Bone marrow (tissue), 2 donors: Measurements from ENCODE around the gene AUTS2.

Source experiments
- DNase-seq, 2 donors: peaks; one replicate each; lab custom pipeline; 2025; lab: John Stamatoyannopoulos, UW

AUTS2 gene

GRCh38 chr7:69624435-69625230, 26.4 kb downstream of the AUTS2 start:
- no peak for DNase-seq

GRCh38 chr7:69625238-69625637, 27.0 kb downstream of the AUTS2 start:
- no peak for DNase-seq

- no peak for DNase-seq
These were observed 27.5 kb downstream of the AUTS2 start for GRCh38 chr7:69625798-69626197.

DNA sequence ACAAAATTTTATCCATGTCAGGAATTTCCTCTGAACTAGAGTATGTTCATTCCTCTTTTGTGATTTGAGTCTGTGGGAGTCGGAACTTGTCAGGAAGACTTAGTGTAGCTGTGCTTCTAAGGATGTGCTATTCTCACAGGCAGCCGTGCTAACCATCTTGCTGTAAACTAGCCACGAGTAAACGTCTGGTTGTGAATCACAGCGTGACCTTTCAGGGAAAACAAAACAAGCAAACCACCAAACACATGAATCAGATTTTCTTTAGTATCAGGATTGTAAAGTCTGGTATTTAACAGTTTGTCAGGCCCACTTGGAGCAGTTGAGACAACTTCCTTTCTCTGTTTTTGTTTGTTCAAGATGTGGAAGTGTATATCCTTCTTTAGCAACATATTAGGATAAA, 32.0 kb downstream of the AUTS2 start:
- peak in 1 of 2 donors; percentile 9 for DNase-seq

DNA sequence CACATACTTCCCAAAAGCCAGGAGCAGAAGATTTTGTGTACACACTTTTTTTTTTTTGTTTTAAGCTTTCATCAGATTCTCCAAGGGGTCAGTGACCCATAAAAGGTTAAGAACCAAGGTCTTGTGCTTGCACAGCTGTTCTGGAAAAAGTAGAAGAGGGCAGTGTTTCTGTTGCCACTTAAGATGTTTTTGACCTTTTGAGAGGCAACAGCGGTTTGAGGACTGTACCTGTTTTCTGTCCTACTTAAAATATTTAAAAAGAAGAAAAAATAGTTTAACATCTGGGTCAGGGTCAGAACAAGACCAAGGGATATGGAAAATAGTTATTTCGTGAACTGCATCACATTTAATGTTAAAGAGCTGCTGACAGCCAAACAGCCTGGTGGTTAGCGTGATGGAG, 32.9 kb downstream of the AUTS2 start:
- no peak for DNase-seq

- DNase-seq, result no peak
These were observed 34.0 kb downstream of the AUTS2 start for GRCh38 chr7:69632280-69632679.

DNA sequence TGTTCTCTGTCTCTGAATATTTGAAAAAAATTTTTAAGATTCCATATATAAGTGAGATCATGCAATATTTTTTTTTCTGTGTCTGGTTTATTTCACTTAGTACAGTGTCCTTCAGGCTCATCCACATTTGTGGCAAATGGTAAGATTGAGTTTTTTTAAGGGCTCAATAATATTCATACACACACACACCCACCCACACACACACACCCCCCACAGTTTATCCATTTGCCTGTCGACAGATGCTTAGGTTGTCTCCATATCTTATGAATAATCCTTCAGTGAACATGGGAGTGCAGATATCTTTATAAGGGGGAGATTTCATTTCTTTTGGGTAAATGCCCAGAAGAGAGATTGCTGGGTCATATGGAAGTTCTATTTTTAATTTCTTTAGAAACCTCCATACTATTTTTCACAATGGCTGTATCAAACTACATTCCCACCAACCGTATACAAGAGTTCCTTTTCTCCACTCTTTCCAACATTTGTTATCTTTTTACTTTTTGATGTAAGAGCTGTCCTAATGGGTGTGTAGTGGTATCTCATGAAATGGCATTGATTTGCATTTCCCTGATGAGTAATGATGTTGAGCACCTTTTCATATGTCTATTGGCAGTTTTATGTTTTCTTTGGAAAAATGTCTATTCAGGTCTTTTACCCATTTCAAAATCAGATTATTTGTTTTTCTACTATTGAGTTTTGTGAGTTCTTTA, 35.0 kb downstream of the AUTS2 start:
- no peak for DNase-seq

- DNase-seq, result no peak
These were observed 37.4 kb downstream of the AUTS2 start for GRCh38 chr7:69635555-69636185.

DNA sequence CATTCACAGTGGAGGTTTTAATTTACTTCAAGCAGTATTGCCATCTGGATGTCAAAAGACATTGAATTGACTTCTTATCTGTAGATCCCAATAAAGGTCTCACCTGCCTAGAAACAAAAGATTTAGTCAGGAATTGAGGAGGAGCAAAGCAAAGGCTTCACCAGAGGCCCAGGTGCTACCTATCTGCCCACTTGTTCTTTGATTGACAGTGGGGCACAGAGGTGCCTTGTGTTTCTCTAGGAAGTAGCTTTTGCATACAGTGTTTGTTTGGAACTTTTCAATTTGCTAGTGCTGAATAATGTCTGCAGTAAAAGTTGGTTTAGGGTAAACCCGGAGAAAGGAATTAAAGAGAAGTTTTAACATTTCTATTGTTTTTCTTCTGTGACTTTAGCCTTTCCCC, 40.4 kb downstream of the AUTS2 start:
- no peak for DNase-seq

DNA sequence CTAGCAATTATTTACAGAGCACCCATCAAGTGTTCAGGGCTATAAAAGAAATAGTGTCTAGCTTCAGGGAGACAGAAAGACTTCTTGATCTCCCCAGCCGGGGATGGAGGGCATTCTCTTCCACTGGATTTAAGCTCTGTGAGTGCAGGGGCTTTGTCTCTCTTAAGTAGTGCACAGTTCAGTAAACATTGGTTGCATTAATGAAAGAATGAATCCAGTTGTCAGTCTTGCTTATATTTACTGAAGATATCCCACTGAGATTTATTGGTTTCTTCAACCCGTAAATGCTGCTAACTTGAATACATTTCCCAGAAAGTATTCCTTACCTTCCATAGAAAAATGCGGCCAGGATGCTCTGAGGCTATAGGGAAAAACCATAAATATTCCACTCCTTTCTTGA, 41.9 kb downstream of the AUTS2 start:
- DNase-seq, result no peak

DNA sequence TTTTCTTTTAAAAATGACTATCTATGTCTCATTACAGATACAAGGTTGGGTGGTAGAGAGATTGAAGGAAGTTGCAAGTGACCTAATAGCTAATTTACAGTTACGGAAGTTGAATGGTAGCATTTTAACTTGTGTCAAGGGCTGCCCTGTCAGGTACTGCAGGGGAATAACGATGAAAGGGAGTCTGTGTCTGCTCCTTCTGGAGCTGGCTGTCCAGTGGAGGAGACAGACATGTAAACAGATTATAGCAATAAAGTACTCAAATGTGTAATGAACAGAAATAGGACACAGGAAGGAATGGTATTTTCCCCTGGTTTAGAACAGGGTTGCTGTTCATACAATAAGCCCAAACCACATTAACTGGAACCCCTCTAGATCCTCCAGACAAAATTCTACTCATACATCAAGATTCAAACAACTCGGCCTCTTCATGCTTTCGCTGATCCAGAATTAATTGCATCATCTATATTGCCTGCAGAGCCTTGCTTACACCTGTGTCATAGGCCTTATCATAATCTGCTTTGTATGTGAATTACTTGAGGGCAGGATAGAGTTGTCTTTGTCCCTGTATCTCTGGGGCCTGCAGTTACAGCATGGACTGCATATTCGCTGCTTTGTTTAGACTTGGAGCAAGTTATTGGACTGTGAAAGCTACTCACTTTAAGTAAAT, 42.8 kb downstream of the AUTS2 start:
- DNase-seq, result no peak

GRCh38 chr7:69643265-69643664, 45.0 kb downstream of the AUTS2 start:
- no peak for DNase-seq

GRCh38 chr7:69643708-69644445, 45.6 kb downstream of the AUTS2 start:
- no peak for DNase-seq

GRCh38 chr7:69645683-69646082, 47.4 kb downstream of the AUTS2 start:
- DNase-seq, result no peak

DNA sequence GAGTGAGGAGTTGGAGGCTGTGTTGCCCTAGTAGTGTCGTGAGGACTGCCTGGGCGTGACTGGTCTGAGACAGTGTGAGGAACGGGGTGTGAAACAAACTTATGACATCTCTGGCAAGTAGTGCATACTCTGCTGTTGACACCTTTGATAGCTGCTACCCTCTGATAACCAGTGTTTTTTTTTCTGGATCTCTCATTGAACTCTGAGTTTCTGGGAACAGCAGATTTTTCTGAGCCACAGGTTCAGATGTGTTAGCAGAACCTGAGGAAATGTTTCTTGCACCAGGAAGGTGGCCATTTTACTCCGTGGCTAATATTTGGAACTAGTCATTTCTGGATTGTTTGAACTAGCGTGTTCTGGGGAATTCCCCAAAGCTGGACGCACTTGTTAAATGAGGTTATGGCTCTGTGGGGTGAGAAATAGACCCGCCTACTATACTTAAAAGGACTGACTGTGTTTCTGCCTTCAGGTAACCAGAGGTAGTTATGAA, 52.9 kb downstream of the AUTS2 start:
- DNase-seq, result no peak

DNA sequence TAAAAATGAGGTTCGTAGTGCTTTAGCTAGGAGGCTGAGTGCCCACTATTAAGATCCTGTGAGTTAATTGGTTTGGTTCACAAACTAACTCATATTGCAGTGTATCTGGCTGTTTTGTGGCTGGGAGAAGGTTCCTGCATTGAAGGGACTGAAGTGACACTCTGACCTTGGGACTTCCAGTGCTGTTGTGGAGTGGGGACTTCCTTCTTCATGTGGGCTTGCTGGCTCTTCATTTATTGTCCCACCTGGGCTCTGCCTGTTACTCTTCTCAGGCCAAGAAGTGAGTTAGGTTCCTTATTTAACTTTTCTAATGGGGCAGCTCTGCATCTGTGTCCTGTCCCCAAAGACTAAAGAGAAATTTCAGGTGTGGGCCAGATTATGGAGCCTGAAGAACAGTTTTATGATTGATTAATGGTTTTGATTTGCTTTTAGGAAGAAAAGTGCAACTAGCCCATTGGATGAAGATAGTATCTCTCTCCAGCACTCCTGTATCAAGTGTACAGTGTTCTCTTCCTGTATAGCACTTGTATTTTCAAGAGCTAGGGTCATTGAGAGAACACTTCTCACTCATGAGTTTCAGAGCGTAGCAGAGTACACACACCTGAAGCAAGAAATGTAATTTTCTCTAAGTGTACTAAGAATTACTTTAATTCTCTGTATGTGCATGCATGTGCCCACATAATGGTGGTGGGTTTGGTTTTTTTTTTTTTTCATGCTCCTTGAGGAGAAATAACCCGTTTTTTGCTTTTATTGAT, 54.8 kb downstream of the AUTS2 start:
- DNase-seq, result no peak

DNA sequence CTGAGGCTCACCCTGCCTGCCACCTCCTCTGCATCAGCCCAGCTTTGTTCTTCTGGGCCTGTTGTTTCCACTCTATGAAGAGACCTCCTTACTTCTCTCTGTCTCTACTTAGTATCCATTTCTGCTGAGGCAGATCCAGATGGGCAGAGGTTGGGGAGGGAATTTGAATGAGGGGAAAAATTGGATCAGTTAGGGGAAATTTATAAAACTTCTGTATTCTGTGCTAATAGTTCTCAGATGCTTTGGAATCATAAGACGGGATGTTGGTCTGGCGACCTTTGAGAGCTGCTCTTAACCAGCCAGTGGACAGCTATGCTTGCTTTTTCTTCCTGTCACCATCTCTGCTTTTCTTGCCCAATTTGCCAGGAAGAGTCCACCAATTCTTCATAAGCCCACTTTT, 55.5 kb downstream of the AUTS2 start:
- no peak for DNase-seq

DNA sequence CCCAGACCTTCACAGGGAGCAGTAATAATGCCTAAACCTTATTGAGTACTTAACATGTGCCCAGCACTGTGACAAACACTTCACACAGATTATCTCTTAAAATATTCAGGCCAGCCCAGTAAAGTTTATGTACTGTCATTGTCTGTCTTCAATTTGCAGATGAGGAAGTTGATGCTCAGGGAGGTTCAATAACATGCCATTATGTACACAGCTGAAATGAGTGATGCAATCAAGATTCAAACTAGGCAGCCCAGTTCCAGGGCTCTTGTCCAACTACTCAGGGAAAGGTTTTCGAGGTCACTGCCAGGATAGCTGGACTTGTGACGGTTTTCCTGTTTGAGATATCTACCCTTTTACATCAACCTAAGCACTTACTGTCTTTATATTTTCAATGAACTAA, 56.1 kb downstream of the AUTS2 start:
- DNase-seq, result peak in 1 of 2 donors; percentile 62

DNA sequence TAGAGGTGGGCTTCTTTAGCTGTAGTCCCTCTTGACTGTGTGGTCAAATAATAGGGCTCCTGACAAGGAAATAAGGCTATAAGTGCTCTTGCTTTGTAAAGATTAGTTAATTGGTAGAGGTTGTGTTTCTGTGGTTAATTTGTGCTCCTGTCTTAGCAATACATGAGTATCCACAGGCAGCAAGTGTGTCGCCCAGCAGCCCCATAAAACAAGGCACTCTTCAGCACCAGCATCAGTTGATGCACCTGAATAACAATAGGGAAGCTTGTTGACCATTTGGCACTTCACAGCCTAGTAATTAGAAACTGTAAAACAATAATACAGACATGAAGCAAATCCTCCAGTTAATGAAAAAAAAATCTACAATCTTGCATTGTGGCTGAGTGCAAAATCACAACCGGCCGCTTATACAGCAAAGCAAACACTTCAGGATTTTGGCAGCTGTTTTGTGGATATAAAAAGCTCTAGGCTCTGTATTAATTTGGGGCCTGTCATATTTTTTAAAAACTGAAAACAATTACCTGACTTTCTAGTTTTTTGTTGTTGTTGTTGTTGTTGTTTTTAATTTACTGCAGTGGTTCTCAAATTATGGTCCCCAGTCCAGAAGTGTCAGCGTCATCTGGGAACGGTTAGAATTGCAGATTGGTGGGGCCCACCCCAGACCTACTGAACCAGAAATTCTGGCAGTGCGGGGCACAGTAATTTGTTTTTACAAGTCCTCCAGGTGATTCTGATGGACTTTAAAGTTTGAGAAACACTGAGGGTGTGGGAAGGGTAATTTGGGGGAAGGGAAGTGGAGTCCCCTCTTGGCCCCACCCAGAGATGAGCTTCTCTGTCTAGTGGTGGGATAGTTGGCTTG, 56.8 kb downstream of the AUTS2 start:
- no peak for DNase-seq

- no peak for DNase-seq
These were observed 57.8 kb downstream of the AUTS2 start for GRCh38 chr7:69656077-69656476.
